LoVo (cell line): ENCODE measurements around the gene ATXN1.
"Not testable (repeated sequence)": the region's sequence is repeated elsewhere in the genome, so short reads cannot be mapped to it uniquely, and the experiment has no call there.

Experiments used
- DNase-seq: peaks from one replicate; pipeline ENCODE4 v3.0.0-alpha.2; 2016; ENCODE audit warnings: low spot score

ATXN1 gene

GRCh38 chr6:16406966-16407365 is 354.3 kb downstream of the ATXN1 start:
- DNase-seq, result no peak

DNA sequence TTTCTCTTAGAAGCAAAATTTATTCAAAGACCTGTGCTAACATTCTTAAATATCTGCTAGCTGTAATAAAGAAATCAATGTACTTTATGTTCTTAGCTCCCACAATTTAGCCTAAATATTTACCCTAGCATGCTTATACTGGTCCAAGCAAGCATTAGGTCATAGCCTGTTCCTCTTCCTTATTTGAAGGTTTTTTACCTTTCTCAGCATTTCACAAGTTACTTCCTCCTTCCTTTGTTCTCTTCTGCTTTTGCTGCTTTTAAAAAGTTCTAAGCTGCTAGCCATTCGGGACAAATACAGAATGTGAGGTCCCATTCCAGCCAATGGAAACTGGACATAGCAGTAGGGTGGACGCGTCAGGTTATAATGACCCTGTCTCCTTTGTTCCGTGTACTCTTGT is 354.7 kb downstream of the ATXN1 start:
- not testable (repeated sequence) for DNase-seq

DNA sequence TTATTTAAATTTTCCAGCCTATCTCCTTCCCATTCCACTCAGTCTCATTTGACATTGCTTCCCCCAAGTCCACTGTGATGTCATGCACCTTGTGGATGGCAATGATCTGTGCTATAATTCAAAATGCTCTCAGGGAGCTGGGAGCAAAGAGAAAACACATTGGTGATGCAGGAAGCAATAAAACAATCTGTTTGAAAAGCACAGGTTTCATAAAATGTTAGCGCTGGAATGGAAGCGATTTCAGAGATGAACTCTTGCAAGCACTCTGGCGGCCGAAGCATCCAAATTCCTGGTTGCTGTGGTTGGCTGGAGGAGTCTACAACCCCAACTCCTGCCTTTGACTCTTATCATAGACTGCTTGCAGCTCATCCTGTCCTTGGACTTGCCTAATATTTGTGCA is 355.9 kb downstream of the ATXN1 start:
- no peak for DNase-seq

- no peak for DNase-seq
Observed at GRCh38 chr6:16404456-16404855, 356.8 kb downstream of the ATXN1 start.

GRCh38 chr6:16403831-16404230 is 357.4 kb downstream of the ATXN1 start:
- DNase-seq, result no peak

- no peak for DNase-seq
Observed at GRCh38 chr6:16402581-16402900, 358.7 kb downstream of the ATXN1 start.

DNA sequence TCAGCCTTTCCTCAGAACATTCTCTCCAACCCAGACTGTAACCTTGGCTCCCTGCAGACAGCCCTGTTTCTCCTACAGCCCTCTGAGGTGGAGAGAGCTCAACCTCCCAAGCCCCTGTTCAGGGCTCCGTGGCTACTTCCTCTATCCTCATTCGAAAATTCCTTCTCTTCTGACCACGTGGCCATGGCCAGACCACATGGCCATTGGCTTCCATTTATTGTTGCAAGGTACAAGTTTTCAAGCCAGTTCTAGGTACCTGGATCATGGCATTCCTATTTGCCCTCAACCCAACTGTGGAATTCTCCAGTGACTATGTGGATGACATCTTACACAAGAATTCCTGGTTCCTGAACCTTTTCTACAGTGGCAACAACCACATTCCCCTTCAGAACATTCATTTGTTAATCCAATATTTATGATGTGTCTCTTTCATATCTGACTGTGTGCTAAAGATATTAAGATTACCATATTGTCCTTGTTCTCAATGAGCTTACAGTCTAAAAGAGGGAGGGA is 361.0 kb downstream of the ATXN1 start:
- DNase-seq, result no peak

DNA sequence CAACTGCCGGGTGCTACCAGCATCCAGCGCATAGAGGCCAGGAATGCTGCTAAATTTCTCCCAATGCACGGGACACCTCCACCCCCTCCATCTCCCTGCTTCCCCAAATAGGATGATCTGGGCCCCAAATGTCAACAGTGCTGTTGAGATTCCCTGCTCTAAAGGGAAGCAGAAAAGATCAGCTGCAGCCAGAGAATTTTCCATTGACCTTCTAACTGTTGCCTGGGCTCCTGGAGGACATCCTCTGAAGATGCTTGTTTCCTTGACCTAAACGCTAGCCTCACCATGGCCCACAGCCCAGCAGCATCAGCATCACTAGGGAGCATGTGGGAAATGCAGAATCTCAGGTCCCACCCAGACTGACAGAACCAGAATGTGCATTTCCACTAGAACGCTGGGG is 361.6 kb downstream of the ATXN1 start:
- DNase-seq, result no peak

DNA sequence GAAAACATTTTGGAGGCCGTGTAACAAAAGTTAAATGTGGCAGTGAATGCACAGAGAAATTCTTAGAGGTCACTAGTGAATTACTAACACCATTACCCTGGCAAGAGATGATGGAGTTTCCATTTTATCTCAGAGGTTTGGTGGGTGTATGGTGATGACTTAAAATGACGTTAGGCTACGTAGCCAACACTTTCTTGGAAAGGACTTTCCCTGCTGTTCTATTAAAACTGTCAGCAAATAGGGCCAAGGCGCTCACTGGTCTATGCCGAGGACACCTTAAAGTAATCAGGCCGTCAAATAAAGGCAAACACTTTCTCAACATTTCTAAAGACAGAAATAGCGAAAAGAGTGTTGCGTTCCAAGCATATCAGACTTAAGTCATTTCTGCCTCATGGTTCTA is 362.1 kb downstream of the ATXN1 start:
- DNase-seq, result no peak

- DNase-seq, result no peak
Observed at GRCh38 chr6:16398587-16398986, 362.7 kb downstream of the ATXN1 start.

DNA sequence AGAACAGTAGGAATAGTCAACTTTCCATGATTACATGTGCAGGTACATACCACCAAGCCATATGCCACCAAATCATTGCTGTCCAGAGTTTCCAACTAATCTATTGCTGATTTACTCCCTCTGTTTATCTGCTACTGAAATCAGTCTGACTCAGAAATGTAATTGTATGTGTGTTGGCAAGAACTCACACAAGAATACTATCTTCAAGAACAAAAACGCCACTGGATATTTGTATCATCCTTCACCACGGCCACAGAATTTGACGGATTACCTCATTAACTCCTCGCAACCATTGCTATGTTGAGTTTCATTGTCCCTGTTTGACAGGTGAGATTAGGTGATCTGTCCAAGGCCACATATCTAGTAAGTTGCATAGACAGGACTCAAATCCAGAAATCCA is 363.6 kb downstream of the ATXN1 start:
- no peak for DNase-seq

DNA sequence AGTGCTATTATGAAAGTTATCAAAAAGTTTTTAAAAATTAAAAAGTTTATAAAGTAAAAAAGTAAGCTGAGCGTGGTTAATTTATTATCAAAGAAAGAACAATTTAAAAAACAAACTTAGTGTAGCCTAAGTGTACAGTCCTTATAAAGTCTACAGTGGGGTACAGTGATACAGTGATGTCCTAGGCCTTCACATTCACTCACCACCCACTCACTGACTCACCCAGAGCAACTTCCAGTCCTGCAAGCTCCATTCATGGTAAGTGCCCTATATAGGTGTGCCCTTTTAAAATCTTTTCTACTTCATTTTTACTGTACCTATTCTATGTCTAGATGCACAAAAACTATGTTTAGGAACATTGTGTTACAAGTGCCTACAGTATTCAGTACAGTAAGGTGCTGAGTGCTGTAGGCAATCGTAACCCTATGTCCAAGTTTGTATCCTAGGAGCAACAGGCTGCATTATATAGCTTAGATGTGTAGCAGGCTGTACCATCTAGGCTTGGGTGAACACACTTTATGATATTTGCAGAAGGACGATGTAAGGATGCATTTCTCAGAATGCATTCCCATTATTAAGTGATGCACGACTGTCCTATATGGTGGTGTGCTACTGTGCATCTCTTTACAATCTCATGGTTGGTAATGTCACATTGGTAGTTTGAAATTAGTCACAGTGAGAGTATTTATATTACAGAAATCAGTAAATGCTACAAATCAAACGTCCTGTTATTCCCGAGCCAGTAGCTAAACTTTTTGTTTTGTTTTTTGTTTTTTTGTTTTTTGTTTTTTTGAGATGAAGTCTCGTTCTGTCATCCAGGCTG is 364.6 kb downstream of the ATXN1 start:
- DNase-seq, result no peak

DNA sequence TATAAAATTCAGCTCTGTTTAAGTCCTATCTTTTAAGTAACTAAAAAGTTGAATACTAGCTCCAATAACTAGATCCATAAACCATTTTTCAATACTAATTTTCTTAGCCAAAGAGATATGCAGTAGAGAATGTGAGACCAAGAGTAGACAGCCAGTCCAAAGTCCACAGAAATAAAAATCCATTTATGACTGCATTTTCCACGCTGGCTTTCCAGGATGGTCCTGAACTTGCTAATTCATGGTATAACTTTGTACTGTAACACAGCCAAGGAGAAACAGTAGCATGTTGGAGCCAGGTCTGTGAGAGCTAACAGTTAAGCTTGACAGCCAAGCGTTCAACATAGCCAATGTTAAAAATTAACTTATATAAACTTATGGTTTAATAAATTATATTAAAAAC is 366.6 kb downstream of the ATXN1 start:
- DNase-seq, result no peak

GRCh38 chr6:16393326-16393725 is 367.9 kb downstream of the ATXN1 start:
- DNase-seq, result no peak

DNA sequence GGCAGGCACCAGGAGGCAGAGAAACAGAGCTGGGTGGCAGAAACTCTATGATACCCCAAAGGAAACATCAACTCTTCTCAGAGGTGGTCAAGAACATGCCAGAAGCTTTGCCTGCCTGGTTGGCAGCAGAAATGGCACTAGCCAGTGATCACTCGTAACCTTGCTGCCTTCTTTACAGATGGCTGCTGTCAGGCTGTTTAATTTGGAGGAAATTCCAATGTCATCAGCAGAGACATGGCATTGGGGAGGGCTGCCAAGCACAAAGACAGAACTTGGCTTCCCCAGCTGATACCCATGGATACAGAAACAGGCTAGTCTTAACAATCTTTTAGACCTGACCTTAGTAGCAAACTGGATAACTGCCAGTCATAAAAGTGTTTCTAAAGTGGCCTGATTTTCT is 369.2 kb downstream of the ATXN1 start:
- no peak for DNase-seq

- no peak for DNase-seq
Observed at GRCh38 chr6:16391451-16391912, 369.8 kb downstream of the ATXN1 start.

- not testable (repeated sequence) for DNase-seq
Observed at GRCh38 chr6:16390909-16391450, 370.3 kb downstream of the ATXN1 start.

- no peak for DNase-seq
Observed at GRCh38 chr6:16389642-16390041, 371.6 kb downstream of the ATXN1 start.

DNA sequence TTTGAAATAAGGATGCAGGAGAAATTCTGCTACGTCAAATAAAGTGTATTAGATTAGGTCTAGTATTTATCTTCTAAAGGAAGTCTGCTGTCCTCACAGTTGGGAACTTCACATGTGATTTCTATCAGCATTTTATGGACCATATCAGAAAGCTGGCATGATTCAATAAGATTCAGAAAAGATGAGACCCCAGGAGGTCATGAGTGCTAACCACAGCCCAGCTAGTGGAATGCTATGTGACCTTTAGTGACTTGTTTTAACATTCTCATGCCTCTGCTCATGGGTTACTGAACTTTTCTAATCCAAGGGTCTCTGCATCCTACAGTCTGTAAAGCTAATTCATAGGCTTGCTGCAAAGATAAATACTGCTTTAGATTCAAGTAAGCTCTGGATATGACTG is 372.8 kb downstream of the ATXN1 start:
- DNase-seq, result no peak

DNA sequence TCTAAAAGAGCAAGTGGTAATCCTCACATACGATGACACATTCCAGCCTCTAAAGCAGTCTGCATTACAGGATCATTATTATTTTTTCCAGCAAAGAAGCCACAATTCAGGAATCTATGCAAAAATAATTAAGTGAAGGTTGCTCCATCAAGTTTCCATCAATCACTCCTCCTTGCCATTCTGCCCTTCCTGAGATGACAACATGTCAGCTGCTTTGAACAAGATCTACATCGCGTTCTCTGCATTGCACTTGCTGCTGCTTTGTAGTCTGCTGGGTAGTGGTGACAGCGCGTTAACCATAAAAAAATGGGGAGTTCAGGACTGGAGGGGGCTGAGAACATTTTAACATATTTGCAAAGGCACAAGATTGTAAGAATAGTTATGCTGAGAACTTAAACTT is 375.2 kb downstream of the ATXN1 start:
- no peak for DNase-seq

DNA sequence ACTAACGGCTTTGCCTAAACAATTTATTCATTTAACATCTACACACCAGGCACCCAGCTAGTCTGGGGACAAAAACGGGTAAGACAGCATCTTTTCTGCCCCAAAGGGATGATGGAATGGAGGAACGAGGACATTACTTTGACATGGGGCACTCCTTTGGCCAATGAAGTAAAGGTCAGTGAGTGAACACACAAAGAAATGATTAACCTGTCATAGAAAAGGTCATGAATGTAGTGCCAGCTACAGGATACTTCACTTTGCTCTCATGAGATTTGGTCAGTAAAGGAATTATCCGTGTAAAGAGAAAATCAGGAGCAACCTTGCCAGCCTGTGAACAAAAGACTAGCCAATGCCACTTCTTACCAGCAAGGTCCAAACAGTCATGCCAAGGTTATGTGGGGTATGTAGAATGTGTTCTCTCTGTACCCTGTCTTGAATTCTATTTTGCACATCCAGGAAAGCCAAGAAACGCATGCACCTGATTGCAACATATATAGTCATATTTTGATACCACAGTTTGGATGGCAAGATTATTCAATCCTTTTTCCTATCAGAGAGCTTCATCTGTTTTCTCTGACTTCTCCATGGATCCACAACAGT is 377.6 kb downstream of the ATXN1 start:
- no peak for DNase-seq

- DNase-seq, result not testable (repeated sequence)
Observed at GRCh38 chr6:16381968-16382367, 379.3 kb downstream of the ATXN1 start.

- no peak for DNase-seq
Observed at GRCh38 chr6:16380220-16380809, 380.9 kb downstream of the ATXN1 start.
